GM12878 (cell line): ENCODE data around the gene GPSM3.

Source experiments
- ASH2L ChIP-seq: fragments of 300-600, 200-600 bp; sonication (generic); IDR thresholded peaks from 2 replicates; pipeline ENCODE4 v1.6.1; 2017; ENCODE audit warnings: low read depth, mild to moderate bottlenecking, borderline replicate concordance
- CEBPB ChIP-seq, 2 experiments: fragments of 150-350 bp in 1 of 2; IDR thresholded peaks; 2 replicates each; pipeline ENCODE4 v1.6.1; 2012 to 2014; ENCODE audit warnings: low read depth in 2 of 2, low read length in 2 of 2, borderline replicate concordance in 1 of 2, inconsistent platforms in 1 of 2
- CREB1 ChIP-seq: IDR thresholded peaks from 2 replicates; pipeline ENCODE4 v1.6.1; 2012; ENCODE audit warnings: low read depth, mild to moderate bottlenecking, inconsistent platforms
- EP300 ChIP-seq, 2 experiments: fragments of 150-350 bp in 1 of 2; IDR thresholded peaks; 2 replicates each; pipeline ENCODE4 v1.6.1; 2011 to 2012; ENCODE audit warnings: low read depth in 2 of 2, low read length in 2 of 2, borderline replicate concordance in 1 of 2, improper control_type of control experiment in 1 of 2, inconsistent platforms in 1 of 2; ENCODE audit not compliant: control insufficient read depth in 1 of 2
- MXI1 ChIP-seq: fragments of 150-350 bp; IDR thresholded peaks from 2 replicates; pipeline ENCODE4 v1.6.1; 2011; ENCODE audit warnings: low read depth, mild to moderate bottlenecking, inconsistent platforms, low read length, improper control_type of control experiment
- PAX8 ChIP-seq: fragments of 450-650 bp; IDR thresholded peaks from 2 replicates; pipeline ENCODE4 v1.6.1; 2017; ENCODE audit warnings: mild to moderate bottlenecking, moderate library complexity
- POLR2AphosphoS2 ChIP-seq: IDR thresholded peaks from 2 replicates; pipeline ENCODE4 v1.6.1; 2011; ENCODE audit warnings: low read depth, mild to moderate bottlenecking, low read length, improper control_type of control experiment, moderate library complexity
- RAD21 ChIP-seq: IDR thresholded peaks from 2 replicates; pipeline ENCODE4 v1.6.1; 2011; ENCODE audit warnings: mild to moderate bottlenecking, low read depth, low read length, moderate library complexity; ENCODE audit not compliant: insufficient read depth
- SIN3A ChIP-seq: IDR thresholded peaks from 2 replicates; pipeline ENCODE4 v1.6.1; 2012; ENCODE audit warnings: low read depth, low read length, improper control_type of control experiment
- SMC3 ChIP-seq: IDR thresholded peaks from 2 replicates; pipeline ENCODE4 v1.6.1; 2011; ENCODE audit warnings: low read length, improper control_type of control experiment, borderline replicate concordance
- TF ChIP-seq, protein P1 (sequence below), 3 experiments: IDR thresholded peaks in 2 of 3; conservative IDR thresholded peaks in 1 of 3; 2 replicates each; pipeline ENCODE4 v1.5.1; 2011; ENCODE audit warnings: low read depth in 3 of 3, low read length in 3 of 3, mild to moderate bottlenecking in 3 of 3, control low read depth in 2 of 3, moderate library complexity in 2 of 3, inconsistent platforms in 1 of 3, mixed read lengths in 1 of 3; ENCODE audit not compliant: control insufficient read depth in 2 of 3, insufficient read depth in 1 of 3; ENCODE audit errors: extremely low read depth in 1 of 3
- TF ChIP-seq, protein P2 (sequence below): fragments of 450-650 bp; IDR thresholded peaks from 2 replicates; pipeline ENCODE4 v1.6.1; 2017; ENCODE audit warnings: low read depth, mild to moderate bottlenecking, moderate library complexity
- TF ChIP-seq, protein P3 (sequence below): fragments of 450-650 bp; conservative IDR thresholded peaks from 2 replicates; pipeline ENCODE4 v1.6.1; 2017; ENCODE audit warnings: mild to moderate bottlenecking, moderate library complexity
- TF ChIP-seq, protein P4 (sequence below): IDR thresholded peaks from 2 replicates; pipeline ENCODE4 v1.6.1; 2012; ENCODE audit warnings: mild to moderate bottlenecking, low read depth, low read length

DNA sequence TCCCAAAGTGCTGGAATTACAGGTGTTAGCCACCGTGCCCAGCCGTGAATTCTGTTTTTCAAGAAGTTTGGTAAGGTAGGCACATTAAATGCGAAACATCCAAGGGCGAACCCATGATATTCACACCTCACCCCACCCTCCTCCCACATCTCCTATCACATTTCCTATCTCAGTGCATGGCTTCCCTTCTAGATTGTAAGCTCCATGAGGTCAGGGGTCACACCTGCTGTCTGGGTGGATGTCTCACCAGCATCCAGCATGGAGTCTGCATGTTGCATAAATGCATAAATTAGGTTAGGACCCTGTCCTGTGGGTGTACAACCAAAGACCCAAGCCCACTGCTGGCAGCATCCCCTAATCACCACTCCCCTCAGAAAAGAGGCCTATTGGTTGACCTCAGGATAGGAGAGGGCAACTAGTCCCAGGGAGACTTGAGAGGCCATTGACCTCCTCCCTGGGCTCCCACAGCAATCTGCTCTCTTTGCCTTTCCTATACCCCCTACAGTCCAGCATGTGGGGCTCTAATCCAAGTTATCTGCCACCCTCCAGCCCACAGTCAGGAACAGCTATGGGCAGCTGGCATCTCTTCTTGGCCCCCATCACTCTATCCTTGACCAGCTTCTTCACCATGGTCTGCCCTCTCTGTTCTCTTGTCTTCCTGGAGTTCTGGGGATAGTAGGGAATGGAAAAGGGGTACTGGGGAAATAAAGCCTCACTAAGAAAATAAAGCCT is 44.9 kb downstream of the GPSM3 start:
- TF ChIP-seq, protein P1, sequence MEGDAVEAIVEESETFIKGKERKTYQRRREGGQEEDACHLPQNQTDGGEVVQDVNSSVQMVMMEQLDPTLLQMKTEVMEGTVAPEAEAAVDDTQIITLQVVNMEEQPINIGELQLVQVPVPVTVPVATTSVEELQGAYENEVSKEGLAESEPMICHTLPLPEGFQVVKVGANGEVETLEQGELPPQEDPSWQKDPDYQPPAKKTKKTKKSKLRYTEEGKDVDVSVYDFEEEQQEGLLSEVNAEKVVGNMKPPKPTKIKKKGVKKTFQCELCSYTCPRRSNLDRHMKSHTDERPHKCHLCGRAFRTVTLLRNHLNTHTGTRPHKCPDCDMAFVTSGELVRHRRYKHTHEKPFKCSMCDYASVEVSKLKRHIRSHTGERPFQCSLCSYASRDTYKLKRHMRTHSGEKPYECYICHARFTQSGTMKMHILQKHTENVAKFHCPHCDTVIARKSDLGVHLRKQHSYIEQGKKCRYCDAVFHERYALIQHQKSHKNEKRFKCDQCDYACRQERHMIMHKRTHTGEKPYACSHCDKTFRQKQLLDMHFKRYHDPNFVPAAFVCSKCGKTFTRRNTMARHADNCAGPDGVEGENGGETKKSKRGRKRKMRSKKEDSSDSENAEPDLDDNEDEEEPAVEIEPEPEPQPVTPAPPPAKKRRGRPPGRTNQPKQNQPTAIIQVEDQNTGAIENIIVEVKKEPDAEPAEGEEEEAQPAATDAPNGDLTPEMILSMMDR (IDR thresholded peaks at IDR 0.05 in 2 of 3, conservative IDR thresholded peaks at IDR 0.05 in 1 of 3; ENCODE audit: control insufficient read depth in 2 of 3, extremely low read depth in 1 of 3, insufficient read depth in 1 of 3, low read depth in 3 of 3, low read length in 3 of 3), result peak in 1 of 3 experiments; percentile 12; a peak in 1 of 6 replicates
- TF ChIP-seq, protein P2, sequence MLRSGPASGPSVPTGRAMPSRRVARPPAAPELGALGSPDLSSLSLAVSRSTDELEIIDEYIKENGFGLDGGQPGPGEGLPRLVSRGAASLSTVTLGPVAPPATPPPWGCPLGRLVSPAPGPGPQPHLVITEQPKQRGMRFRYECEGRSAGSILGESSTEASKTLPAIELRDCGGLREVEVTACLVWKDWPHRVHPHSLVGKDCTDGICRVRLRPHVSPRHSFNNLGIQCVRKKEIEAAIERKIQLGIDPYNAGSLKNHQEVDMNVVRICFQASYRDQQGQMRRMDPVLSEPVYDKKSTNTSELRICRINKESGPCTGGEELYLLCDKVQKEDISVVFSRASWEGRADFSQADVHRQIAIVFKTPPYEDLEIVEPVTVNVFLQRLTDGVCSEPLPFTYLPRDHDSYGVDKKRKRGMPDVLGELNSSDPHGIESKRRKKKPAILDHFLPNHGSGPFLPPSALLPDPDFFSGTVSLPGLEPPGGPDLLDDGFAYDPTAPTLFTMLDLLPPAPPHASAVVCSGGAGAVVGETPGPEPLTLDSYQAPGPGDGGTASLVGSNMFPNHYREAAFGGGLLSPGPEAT, result no peak
- TF ChIP-seq PAX8, result no peak
- no peak for TF ChIP-seq ASH2L
- TF ChIP-seq SMC3, result no peak
- TF ChIP-seq CEBPB (IDR thresholded peaks at IDR 0.05; ENCODE audit: borderline replicate concordance in 1 of 2, low read depth in 2 of 2, low read length in 2 of 2), result no peak
- TF ChIP-seq MXI1, result no peak
- TF ChIP-seq, protein P3, sequence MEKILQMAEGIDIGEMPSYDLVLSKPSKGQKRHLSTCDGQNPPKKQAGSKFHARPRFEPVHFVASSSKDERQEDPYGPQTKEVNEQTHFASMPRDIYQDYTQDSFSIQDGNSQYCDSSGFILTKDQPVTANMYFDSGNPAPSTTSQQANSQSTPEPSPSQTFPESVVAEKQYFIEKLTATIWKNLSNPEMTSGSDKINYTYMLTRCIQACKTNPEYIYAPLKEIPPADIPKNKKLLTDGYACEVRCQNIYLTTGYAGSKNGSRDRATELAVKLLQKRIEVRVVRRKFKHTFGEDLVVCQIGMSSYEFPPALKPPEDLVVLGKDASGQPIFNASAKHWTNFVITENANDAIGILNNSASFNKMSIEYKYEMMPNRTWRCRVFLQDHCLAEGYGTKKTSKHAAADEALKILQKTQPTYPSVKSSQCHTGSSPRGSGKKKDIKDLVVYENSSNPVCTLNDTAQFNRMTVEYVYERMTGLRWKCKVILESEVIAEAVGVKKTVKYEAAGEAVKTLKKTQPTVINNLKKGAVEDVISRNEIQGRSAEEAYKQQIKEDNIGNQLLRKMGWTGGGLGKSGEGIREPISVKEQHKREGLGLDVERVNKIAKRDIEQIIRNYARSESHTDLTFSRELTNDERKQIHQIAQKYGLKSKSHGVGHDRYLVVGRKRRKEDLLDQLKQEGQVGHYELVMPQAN, result no peak
- TF ChIP-seq EP300 (IDR thresholded peaks at IDR 0.05; ENCODE audit: borderline replicate concordance in 1 of 2, control insufficient read depth in 1 of 2, low read depth in 2 of 2, low read length in 2 of 2), result no peak
- TF ChIP-seq, protein P4, sequence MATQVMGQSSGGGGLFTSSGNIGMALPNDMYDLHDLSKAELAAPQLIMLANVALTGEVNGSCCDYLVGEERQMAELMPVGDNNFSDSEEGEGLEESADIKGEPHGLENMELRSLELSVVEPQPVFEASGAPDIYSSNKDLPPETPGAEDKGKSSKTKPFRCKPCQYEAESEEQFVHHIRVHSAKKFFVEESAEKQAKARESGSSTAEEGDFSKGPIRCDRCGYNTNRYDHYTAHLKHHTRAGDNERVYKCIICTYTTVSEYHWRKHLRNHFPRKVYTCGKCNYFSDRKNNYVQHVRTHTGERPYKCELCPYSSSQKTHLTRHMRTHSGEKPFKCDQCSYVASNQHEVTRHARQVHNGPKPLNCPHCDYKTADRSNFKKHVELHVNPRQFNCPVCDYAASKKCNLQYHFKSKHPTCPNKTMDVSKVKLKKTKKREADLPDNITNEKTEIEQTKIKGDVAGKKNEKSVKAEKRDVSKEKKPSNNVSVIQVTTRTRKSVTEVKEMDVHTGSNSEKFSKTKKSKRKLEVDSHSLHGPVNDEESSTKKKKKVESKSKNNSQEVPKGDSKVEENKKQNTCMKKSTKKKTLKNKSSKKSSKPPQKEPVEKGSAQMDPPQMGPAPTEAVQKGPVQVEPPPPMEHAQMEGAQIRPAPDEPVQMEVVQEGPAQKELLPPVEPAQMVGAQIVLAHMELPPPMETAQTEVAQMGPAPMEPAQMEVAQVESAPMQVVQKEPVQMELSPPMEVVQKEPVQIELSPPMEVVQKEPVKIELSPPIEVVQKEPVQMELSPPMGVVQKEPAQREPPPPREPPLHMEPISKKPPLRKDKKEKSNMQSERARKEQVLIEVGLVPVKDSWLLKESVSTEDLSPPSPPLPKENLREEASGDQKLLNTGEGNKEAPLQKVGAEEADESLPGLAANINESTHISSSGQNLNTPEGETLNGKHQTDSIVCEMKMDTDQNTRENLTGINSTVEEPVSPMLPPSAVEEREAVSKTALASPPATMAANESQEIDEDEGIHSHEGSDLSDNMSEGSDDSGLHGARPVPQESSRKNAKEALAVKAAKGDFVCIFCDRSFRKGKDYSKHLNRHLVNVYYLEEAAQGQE, result no peak
- no peak for TF ChIP-seq SIN3A
- no peak for TF ChIP-seq CREB1
- TF ChIP-seq RAD21, result 0 out of 2 replicates have a peak, but pooled peaks have one; percentile 26
- no peak for TF ChIP-seq POLR2AphosphoS2
